Esophagus (tissue), 2 donors: ENCODE data around the gene OR2F2. TPM values are rescaled to one million over a fixed set of nuclear protein-coding genes. Genes with fewer than 3 reads are reported as not detected.

ENCODE experiments used
- H3K27ac ChIP-seq, 2 donors: one replicate each; pipeline ENCODE4 v1.5.1; 2013; ENCODE audit warnings: low read depth in 2 of 2, mild to moderate bottlenecking in 2 of 2, inconsistent platforms in 1 of 2, low read length in 1 of 2, moderate library complexity in 1 of 2
- H3K27me3 ChIP-seq, 2 donors: one replicate each; pipeline ENCODE4 v1.6.1; 2013; ENCODE audit warnings: low read length in 2 of 2, control low read depth in 1 of 2, mild to moderate bottlenecking in 1 of 2; ENCODE audit not compliant: insufficient read depth in 2 of 2, control insufficient read depth in 1 of 2
- H3K36me3 ChIP-seq, 2 donors: one replicate each; pipeline ENCODE4 v1.6.1; 2013; ENCODE audit warnings: low read length in 1 of 2; ENCODE audit not compliant: control insufficient read depth in 2 of 2, insufficient read depth in 2 of 2
- H3K4me1 ChIP-seq, 2 donors: one replicate each; pipeline ENCODE4 v1.6.1; 2013; ENCODE audit warnings: low read length in 1 of 2; ENCODE audit not compliant: control insufficient read depth in 2 of 2, insufficient read depth in 2 of 2
- H3K4me3 ChIP-seq, 2 donors: one replicate each; pipeline ENCODE4 v1.5.1; 2013; ENCODE audit warnings: low read length in 2 of 2, mild to moderate bottlenecking in 2 of 2, low read depth in 1 of 2, moderate library complexity in 1 of 2
- H3K9me3 ChIP-seq, 2 donors: one replicate each; pipeline ENCODE4 v1.6.1; 2013; ENCODE audit warnings: mild to moderate bottlenecking in 2 of 2, low read depth in 1 of 2, low read length in 1 of 2, moderate library complexity in 1 of 2; ENCODE audit not compliant: control insufficient read depth in 2 of 2, insufficient read depth in 1 of 2
- WGBS, 2 donors: extraction: QIAGEN DNeasy Blood & Tissue Kit; methylation state at CpG; one replicate each; pipeline ENCODE4 v1.1.7; 2013; 5-methylcytosine and 5-hydroxymethylcytosine counted together
- polyA plus RNA-seq, 2 donors: library from polyadenylated mRNA; stranded (reverse); fragments of 200-250 nt; gene quantifications; one replicate each; pipeline ENCODE4 v1.2.3, GENCODE V29; 2013
- donor health status: healthy with polysubstance abuse.
- donor health status: Bipolar disorder and iron deficiency.

Gene OR2F2
- polyA plus RNA-seq, 2 donors, result not detected

DNA sequence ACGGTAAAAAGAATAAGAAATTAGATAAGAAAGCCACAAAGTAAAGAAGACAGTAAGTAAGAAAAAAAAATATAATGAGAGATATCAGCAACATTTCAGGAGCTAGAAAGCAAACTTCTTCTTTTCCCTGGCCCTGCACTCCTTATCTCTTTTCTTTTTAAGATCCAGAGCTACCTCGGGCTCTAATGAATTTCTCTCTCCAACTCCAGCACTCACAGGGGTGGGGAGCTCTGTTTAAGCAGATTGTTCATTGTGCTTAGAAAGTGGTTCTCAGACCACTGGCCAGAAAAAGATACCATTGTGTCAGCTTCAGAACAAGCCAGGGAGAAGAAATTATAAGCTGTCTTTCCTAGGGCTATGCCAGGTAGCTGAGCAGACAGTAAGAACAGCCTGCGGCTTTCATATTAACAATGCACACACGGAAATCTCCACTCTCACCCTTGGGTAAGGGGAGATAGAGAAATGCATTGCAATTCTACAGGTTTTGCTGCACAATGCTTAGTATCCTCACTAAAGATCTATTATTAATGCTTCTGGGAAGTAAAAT is 38.9 kb downstream of the OR2F2 start:
- Histone ChIP-seq H3K9me3 (no peaks in the 10 kb centered on the region), H3K27ac (no peak overlapping the region), H3K27me3 (no peaks in the 10 kb centered on the region), H3K4me1 (no peaks in the 10 kb centered on the region), H3K4me3 (no peak overlapping the region), H3K36me3 (no peaks in the 10 kb centered on the region)
- WGBS, 2 donors, result 64 to 71% methylated on average over 4 of the region's 4 CpGs

DNA sequence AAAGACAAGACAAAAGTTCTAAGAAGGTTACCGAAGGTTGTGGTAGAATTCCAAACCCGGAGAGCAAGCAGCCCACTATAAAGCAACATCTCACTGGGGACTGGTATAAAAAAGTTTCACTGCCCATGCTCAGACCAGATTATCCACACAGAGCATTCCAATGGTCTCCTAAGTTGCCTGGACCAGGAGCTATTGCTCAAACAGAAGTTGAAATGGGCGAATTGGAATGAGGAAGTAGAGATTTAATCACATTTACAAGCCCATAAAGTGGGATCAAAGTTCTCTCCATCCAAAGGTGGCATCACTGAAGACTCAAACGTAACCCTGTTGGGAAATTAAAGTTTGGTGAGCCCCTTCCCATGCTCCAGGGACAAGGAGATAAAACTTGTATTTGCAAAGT is 39.4 kb downstream of the OR2F2 start:
- Histone ChIP-seq H3K27me3 (no peaks in the 10 kb centered on the region), H3K9me3 (no peaks in the 10 kb centered on the region), H3K4me1 (no peaks in the 10 kb centered on the region), H3K36me3 (no peaks in the 10 kb centered on the region), H3K27ac (no peak overlapping the region), H3K4me3 (no peak overlapping the region)
- 62 to 69% methylated on average over 4 of the region's 4 CpGs for WGBS, 2 donors

DNA sequence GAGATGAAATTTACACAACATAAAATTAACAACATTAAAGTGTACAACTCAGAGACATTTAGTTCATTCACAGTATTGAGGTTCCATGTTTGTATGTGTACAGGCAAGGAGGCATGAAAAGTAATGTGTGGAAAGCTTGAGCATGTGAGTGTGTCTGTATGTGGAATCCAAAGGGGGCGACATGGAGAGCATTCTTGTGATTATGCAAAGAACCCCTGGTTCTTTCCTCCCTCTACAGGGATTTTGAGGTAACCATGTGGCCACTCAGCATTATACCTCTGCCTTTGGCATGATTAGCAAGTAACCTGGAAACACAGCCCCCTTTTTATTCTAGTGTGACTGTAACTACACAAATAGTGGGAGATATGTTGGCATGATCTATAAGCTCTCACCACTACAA is 40.6 kb downstream of the OR2F2 start:
- Histone ChIP-seq H3K27me3 (no peaks in the 10 kb centered on the region), H3K27ac (no peak overlapping the region), H3K9me3 (no peaks in the 10 kb centered on the region), H3K4me3 (no peak overlapping the region), H3K36me3 (no peaks in the 10 kb centered on the region), H3K4me1 (no peaks in the 10 kb centered on the region)
- 68 to 77% methylated on average over 1 of the region's 1 CpG for WGBS, 2 donors

DNA sequence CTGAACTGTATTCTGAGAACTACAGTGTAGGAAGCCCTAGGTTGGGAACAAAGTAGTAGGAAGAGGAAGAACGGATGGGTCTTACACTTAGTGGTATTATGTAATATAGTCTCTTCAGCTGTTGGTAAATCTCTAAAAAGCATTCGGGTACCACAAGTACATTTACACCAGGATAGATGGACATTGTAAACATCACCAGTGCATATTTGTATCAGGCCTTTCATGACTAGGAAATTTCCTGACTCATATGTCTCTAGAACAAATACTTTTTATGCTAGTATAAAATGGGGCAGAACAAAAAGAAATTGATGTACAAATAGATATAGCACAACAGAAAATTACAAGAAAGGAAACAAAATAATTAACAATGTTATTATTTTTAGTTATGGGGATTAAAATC is 43.6 kb downstream of the OR2F2 start:
- Histone ChIP-seq H3K9me3 (peaks cover 0 to 2% of the 10 kb centered on the region in 2 donors), H3K36me3 (no peaks in the 10 kb centered on the region), H3K4me1 (no peaks in the 10 kb centered on the region), H3K27ac (no peak overlapping the region), H3K27me3 (no peaks in the 10 kb centered on the region), H3K4me3 (no peak overlapping the region)
- 80 to 89% methylated on average over 2 of the region's 2 CpGs for WGBS, 2 donors

DNA sequence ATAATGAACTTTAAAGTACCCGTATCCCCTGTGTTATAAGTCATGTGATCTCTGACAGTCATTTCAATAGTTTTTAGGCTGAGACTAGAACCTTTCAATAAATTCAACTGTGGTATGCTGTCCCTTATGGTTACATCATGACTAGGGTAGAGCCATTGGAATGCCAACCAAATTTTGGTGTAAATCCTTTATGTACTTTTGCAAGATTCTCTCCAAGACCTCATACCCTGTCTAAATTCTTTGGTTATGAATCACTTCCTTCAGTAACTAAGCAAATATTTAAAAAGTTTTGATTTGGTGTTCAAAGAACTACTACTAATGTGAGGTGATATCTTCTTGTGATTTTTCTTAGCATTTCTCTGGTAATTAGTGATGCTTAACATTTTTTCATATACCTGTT is 44.3 kb downstream of the OR2F2 start:
- Histone ChIP-seq H3K36me3 (no peaks in the 10 kb centered on the region), H3K27ac (no peak overlapping the region), H3K4me1 (no peaks in the 10 kb centered on the region), H3K4me3 (no peak overlapping the region), H3K27me3 (no peaks in the 10 kb centered on the region), H3K9me3 (peaks cover 0 to 2% of the 10 kb centered on the region in 2 donors)
- 61 to 69% methylated on average over 1 of the region's 1 CpG for WGBS, 2 donors

DNA sequence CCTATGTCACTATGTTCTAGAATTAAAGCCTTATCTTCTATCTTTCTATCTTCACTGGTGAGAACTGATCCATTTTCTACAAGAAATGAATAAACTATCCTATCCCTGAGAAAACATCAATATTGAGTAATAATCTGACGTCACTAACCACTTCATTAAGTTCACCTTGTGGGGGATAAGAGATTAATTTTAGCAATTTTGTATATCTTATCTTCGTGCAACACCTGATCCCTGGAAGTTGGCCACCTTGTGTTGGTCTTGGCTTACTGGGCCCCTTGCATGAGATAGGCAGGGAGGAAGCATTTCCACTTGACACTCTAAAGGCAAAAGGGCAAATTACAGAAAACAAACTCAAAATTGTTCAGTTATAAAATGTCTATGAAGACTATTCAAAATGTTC is 45.0 kb downstream of the OR2F2 start:
- WGBS, 2 donors, result 42 to 71% methylated on average over 2 of the region's 2 CpGs
- H3K27ac ChIP-seq, result no peak overlapping the region
- peaks cover 0 to 2% of the 10 kb centered on the region in 2 donors for H3K9me3 ChIP-seq
- no peaks in the 10 kb centered on the region for H3K27me3 ChIP-seq
- no peak overlapping the region for H3K4me3 ChIP-seq
- H3K36me3 ChIP-seq, result no peaks in the 10 kb centered on the region
- H3K4me1 ChIP-seq, result peaks cover 0 to 2% of the 10 kb centered on the region in 2 donors

DNA sequence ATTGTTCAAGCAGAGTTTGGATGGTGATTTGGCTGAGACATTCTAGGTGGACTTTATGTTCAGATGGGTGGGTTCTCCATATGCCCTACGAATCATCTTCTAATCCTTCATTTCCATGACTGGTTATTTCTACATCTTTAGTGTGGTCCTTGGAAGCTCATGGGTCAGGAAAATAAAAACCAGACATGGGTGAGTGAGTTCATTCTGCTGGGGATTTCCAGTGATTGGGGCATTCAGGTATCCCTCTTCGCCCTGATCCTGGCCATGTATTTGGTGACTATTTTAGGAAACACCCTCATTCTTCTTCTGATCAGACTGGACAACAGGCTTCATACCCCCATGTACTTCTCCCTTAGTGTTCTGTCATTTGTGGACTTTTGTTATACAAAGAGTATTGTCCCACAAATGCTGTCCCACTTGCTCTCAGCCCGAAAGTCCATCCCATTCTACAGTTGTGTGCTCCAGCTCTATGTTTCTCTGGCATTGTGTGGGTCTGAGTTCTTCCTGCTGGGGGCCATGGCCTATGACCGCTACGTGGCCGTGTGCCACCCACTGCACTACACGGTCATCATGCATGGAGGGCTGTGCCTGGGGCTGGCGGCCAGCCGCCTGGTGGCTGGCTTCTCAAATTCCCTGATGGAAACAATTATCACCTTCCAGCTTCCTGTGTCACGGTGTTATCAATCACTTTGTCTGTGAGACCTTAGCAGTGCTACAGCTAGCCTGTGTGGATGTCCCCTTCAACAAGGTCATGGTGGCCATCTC is 45.9 kb downstream of the OR2F2 start:
- peaks cover 0 to 2% of the 10 kb centered on the region in 2 donors for H3K9me3 ChIP-seq
- H3K27ac ChIP-seq, result no peak overlapping the region
- H3K36me3 ChIP-seq, result no peaks in the 10 kb centered on the region
- WGBS, 2 donors, result 90 to 91% methylated on average over 10 of the region's 10 CpGs
- H3K27me3 ChIP-seq, result no peaks in the 10 kb centered on the region
- no peak overlapping the region for H3K4me3 ChIP-seq
- H3K4me1 ChIP-seq, result peaks cover 0 to 2% of the 10 kb centered on the region in 2 donors

DNA sequence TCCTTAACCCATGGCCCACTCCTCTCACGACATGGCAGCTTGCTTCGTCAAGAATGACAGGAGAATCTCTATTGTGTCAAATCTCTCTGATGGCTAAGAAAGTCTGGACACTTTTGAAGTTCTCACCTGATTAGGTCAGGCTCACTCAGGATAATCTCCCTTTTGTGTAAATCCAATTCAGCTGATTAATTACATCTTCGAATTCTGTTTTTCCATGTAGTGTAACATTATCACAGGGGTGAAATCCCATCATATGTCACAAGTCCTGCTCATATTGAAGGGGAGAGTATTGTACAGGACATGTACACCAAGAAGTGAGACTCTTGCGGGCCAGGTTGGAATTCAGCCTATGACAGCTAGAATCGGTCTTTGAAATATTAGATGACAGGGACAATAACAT is 48.9 kb downstream of the OR2F2 start:
- WGBS, 2 donors, result 91% methylated on average over 5 of the region's 5 CpGs
- Histone ChIP-seq H3K4me1 (peaks cover 0 to 2% of the 10 kb centered on the region in 2 donors), H3K27ac (no peak overlapping the region), H3K36me3 (no peaks in the 10 kb centered on the region), H3K9me3 (peaks cover 0 to 2% of the 10 kb centered on the region in 2 donors), H3K27me3 (no peaks in the 10 kb centered on the region), H3K4me3 (no peak overlapping the region)
